Colonic mucosa (tissue), 4 donors: Measurements from ENCODE around the gene MUC22. TPM values are rescaled to one million over a fixed set of nuclear protein-coding genes. Genes with fewer than 3 reads are reported as not detected.
"Not testable (repeated sequence)": the region's sequence is repeated elsewhere in the genome, so short reads cannot be mapped to it uniquely, and the experiment has no call there.

Experiments
- DNase-seq: peaks from one replicate; pipeline ENCODE4 v3.0.0-alpha.2; 2020
- H3K27ac ChIP-seq: fragments of 200-600 bp; one replicate; pipeline ENCODE4 v1.8.0; 2021
- H3K27me3 ChIP-seq: fragments of 200-600 bp; one replicate; pipeline ENCODE4 v1.8.0; 2021
- H3K36me3 ChIP-seq: fragments of 200-600 bp; one replicate; pipeline ENCODE4 v1.8.0; 2021
- H3K4me1 ChIP-seq: fragments of 200-600 bp; one replicate; pipeline ENCODE4 v1.8.0; 2021; ENCODE audit warnings: mild to moderate bottlenecking
- H3K4me3 ChIP-seq: fragments of 200-600 bp; one replicate; pipeline ENCODE4 v1.8.0; 2021
- H3K9ac ChIP-seq, 2 donors: one replicate each; pipeline ENCODE4 v1.7.0; 2013; ENCODE audit warnings: control low read depth in 2 of 2, low read depth in 2 of 2, low read length in 2 of 2
- H3K9me3 ChIP-seq: fragments of 200-600 bp; one replicate; pipeline ENCODE4 v1.8.0; 2021
- CTCF ChIP-seq: fragments of 200-600 bp; IDR thresholded peaks from one replicate; pipeline ENCODE4 v1.8.0; 2022; ENCODE audit warnings: antibody characterized with exemption, mild to moderate bottlenecking
- intact Hi-C: fragments of 100-400 bp; cut with DNase I; formaldehyde crosslinking; loops from one replicate; pipeline ENCODE4 v1.14.1; 2022
- total RNA-seq, 2 donors: library from RNA; stranded (reverse); fragmentation: NEBNext Ultra II Directional in 1 of 2; extraction: Animal tissue kit (Norgen Biotek cat#: 25700) in 1 of 2; gene quantifications; one replicate each; pipeline ENCODE4 v1.2.1, GENCODE V29; 2021
- donor health status: healthy.
- donor health status: DM: no; HTN: no; CAD: no.
- donor health status: DM: no; HTN: no; CAD: no.

MUC22 gene
- total RNA-seq, 2 donors from 2014 or later: not detected

- no peaks in the 10 kb centered on the region for H3K27me3 ChIP-seq
- H3K27ac ChIP-seq: no peak overlapping the region
- intact Hi-C loops: no loop called here
- no peak for DNase-seq
- TF ChIP-seq CTCF: no peak
- no peaks in the 10 kb centered on the region for H3K4me1 ChIP-seq
- no peaks in the 10 kb centered on the region for H3K9me3 ChIP-seq
- no peak overlapping the region for H3K4me3 ChIP-seq
- H3K9ac ChIP-seq: no peak overlapping the region
- H3K36me3 ChIP-seq: no peaks in the 10 kb centered on the region
These were observed 11.5 kb upstream of the MUC22 start for GRCh38 chr6:30998785-30999184.

DNA sequence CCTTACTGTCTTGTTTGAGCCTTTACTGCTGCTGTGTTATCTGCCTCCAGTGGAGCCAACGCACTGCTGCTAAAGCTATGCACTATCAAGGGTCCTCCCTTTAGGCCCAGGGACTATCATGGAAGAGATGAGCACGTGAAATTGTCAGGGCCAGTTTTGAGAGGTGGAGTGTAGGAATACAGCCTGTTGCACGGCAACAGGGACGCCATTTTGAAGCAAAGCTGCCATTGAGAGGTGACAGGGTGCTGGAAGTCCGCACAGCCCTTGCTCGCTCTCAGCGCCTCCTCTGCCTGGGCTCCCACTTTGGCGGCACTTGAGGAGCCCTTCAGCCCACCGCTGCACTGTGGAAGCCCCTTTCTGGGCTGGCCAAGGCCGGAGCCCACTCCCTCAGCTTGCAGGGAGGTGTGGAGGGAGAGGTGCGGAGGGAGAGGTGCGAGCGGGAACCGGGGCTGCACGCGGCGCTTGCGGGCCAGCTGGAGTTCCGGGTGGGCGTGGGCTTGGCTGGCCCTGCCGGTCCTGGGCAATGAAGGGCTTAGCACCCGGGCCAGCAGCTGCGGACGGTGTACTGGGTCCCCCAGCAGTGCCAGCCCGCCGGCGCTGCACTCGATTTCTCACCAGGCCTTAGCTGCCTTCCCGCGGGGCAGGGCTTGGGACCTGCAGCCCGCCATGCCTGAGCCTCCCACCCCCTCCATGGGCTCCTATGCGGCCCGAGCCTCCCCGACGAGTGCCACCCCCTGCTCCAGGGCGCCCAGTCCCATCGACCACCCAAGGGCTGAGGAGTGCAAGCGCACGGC, 10.0 kb upstream of the MUC22 start:
- intact Hi-C loops, H3K9ac ChIP-seq, H3K9me3 ChIP-seq, DNase-seq, H3K27me3 ChIP-seq, H3K4me1 ChIP-seq, H3K36me3 ChIP-seq, H3K4me3 ChIP-seq, H3K27ac ChIP-seq: not testable (repeated sequence)

- no peak overlapping the region for H3K4me3 ChIP-seq
- DNase-seq: no peak
- no peak for TF ChIP-seq CTCF
- intact Hi-C loops: no loop called here
- H3K4me1 ChIP-seq: no peaks in the 10 kb centered on the region
- no peaks in the 10 kb centered on the region for H3K9me3 ChIP-seq
- H3K36me3 ChIP-seq: no peaks in the 10 kb centered on the region
- no peak overlapping the region for H3K9ac ChIP-seq
- H3K27ac ChIP-seq: no peak overlapping the region
- H3K27me3 ChIP-seq: no peaks in the 10 kb centered on the region
These were observed 8.9 kb upstream of the MUC22 start for GRCh38 chr6:31001281-31001888.

- no peak overlapping the region for H3K27ac ChIP-seq
- H3K9ac ChIP-seq: no peak overlapping the region
- no peaks in the 10 kb centered on the region for H3K4me1 ChIP-seq
- intact Hi-C loops: no loop called here
- H3K4me3 ChIP-seq: no peak overlapping the region
- no peaks in the 10 kb centered on the region for H3K27me3 ChIP-seq
- no peaks in the 10 kb centered on the region for H3K36me3 ChIP-seq
- no peaks in the 10 kb centered on the region for H3K9me3 ChIP-seq
- no peak for TF ChIP-seq CTCF
- DNase-seq: no peak
These were observed 7.8 kb upstream of the MUC22 start for GRCh38 chr6:31002471-31002870.

- Histone ChIP-seq H3K4me1 (no peaks in the 10 kb centered on the region), H3K27ac (no peak overlapping the region), H3K36me3 (no peaks in the 10 kb centered on the region), H3K27me3 (no peaks in the 10 kb centered on the region), H3K4me3 (no peak overlapping the region), H3K9ac (no peak overlapping the region), H3K9me3 (no peaks in the 10 kb centered on the region)
- no peak for DNase-seq
- no peak for TF ChIP-seq CTCF
- intact Hi-C loops: no loop called here
These were observed 5.5 kb upstream of the MUC22 start for GRCh38 chr6:31004794-31005193.
